Thoracic aorta (tissue), 2 donors: Measurements from ENCODE around the gene PAMR1. TPM values are rescaled to one million over a fixed set of nuclear protein-coding genes. Genes with fewer than 3 reads are reported as not detected.

Source experiments
- ATAC-seq: fragments of 150-250 bp; one replicate; pipeline ENCODE4 v1.8.0; 2017; ENCODE audit warnings: low read depth; ENCODE audit not compliant: insufficient number of reproducible peaks, low FRiP score
- DNase-seq: peaks from one replicate; pipeline ENCODE4 v3.0.0-alpha.2; 2020; ENCODE audit warnings: low spot score
- H3K27ac ChIP-seq, 2 donors: fragments of 200-600 bp; sonication (generic); 1 replicate in 1 of 2; 2 replicates in 1 of 2; pipeline ENCODE4 v1.5.1; 2016; ENCODE audit warnings: mild to moderate bottlenecking in 2 of 2, moderate library complexity in 2 of 2
- H3K27me3 ChIP-seq: fragments of 200-600 bp; sonication (generic); replicated peaks from 2 replicates; pipeline ENCODE4 v1.6.0; 2016; ENCODE audit warnings: mild to moderate bottlenecking; ENCODE audit not compliant: insufficient read depth
- H3K36me3 ChIP-seq: fragments of 200-600 bp; sonication (generic); one replicate; pipeline ENCODE4 v1.5.1; 2016
- H3K4me1 ChIP-seq, 2 donors: fragments of 200-600 bp; sonication (generic); 1 replicate in 1 of 2; 2 replicates in 1 of 2; pipeline versions ENCODE4 v1.5.1 to v1.6.0; 2016; ENCODE audit warnings: low read depth in 2 of 2, mild to moderate bottlenecking in 1 of 2; ENCODE audit not compliant: control insufficient read depth in 1 of 2
- H3K4me3 ChIP-seq: fragments of 200-600 bp; sonication (generic); 2 replicates; pipeline ENCODE4 v1.5.1; 2016; ENCODE audit warnings: mild to moderate bottlenecking
- H3K9me3 ChIP-seq: fragments of 200-600 bp; sonication (generic); 2 replicates; pipeline ENCODE4 v1.5.1; 2016
- CTCF ChIP-seq: fragments of 200-600 bp; sonication (generic); IDR thresholded peaks from one replicate; pipeline ENCODE4 v1.5.1; 2019; ENCODE audit warnings: antibody characterized with exemption
- total RNA-seq, 2 donors: library from RNA; depleted of rRNA; stranded (reverse); fragments of >200 nt; gene quantifications; one replicate each; pipeline versions ENCODE4 v1.1.0 to v1.2.3, GENCODE V29; 2016

The PAMR1 gene
- total RNA-seq, 2 donors from 2014 or later = 4.3 TPM; not detected in 1

GRCh38 chr11:35413598-35413997 is 111.8 kb downstream of the PAMR1 start:
- Histone ChIP-seq H3K27me3 (peaks cover 5% of the 10 kb centered on the region), H3K27ac (no peak overlapping the region), H3K4me3 (no peak overlapping the region), H3K36me3 (no peaks in the 10 kb centered on the region), H3K9me3 (no peaks in the 10 kb centered on the region), H3K4me1 (peaks cover 3 to 8% of the 10 kb centered on the region in 2 donors)
- TF ChIP-seq CTCF = no peak
- ATAC-seq = no peak
- DNase-seq = no peak

GRCh38 chr11:35412285-35412684 is 113.1 kb downstream of the PAMR1 start:
- DNase-seq = no peak
- TF ChIP-seq CTCF = no peak
- no peaks in the 10 kb centered on the region for H3K9me3 ChIP-seq
- no peaks in the 10 kb centered on the region for H3K27me3 ChIP-seq
- no peaks in the 10 kb centered on the region for H3K36me3 ChIP-seq
- H3K27ac ChIP-seq = no peak overlapping the region
- no peak overlapping the region for H3K4me3 ChIP-seq
- H3K4me1 ChIP-seq = no peaks in the 10 kb centered on the region
- no peak for ATAC-seq

GRCh38 chr11:35407041-35407440 is 118.4 kb downstream of the PAMR1 start:
- Histone ChIP-seq H3K36me3 (no peaks in the 10 kb centered on the region), H3K9me3 (no peaks in the 10 kb centered on the region), H3K4me3 (no peak overlapping the region), H3K27ac (no peak overlapping the region), H3K27me3 (no peaks in the 10 kb centered on the region), H3K4me1 (no peaks in the 10 kb centered on the region)
- no peak for TF ChIP-seq CTCF
- DNase-seq = no peak
- ATAC-seq = no peak

- Histone ChIP-seq H3K36me3 (no peaks in the 10 kb centered on the region), H3K4me1 (no peaks in the 10 kb centered on the region), H3K9me3 (no peaks in the 10 kb centered on the region), H3K27me3 (no peaks in the 10 kb centered on the region), H3K4me3 (peak overlapping the region; percentile 27), H3K27ac (no peak overlapping the region)
- TF ChIP-seq CTCF = peak; percentile 24
- no peak for DNase-seq
- ATAC-seq = no peak
Observed at GRCh38 chr11:35404388-35404775, 121.0 kb downstream of the PAMR1 start.

- no peak for DNase-seq
- Histone ChIP-seq H3K4me1 (no peaks in the 10 kb centered on the region), H3K36me3 (no peaks in the 10 kb centered on the region), H3K4me3 (no peak overlapping the region), H3K9me3 (no peaks in the 10 kb centered on the region), H3K27me3 (no peaks in the 10 kb centered on the region), H3K27ac (no peak overlapping the region)
- no peak for TF ChIP-seq CTCF
- ATAC-seq = no peak
Observed at GRCh38 chr11:35403765-35404387, 121.5 kb downstream of the PAMR1 start.
